ENCODE measurements around the gene CD3E.
"Not testable (repeated sequence)": the region's sequence is repeated elsewhere in the genome, so short reads cannot be mapped to it uniquely, and the experiment has no call there.

The CD3E gene

DNA sequence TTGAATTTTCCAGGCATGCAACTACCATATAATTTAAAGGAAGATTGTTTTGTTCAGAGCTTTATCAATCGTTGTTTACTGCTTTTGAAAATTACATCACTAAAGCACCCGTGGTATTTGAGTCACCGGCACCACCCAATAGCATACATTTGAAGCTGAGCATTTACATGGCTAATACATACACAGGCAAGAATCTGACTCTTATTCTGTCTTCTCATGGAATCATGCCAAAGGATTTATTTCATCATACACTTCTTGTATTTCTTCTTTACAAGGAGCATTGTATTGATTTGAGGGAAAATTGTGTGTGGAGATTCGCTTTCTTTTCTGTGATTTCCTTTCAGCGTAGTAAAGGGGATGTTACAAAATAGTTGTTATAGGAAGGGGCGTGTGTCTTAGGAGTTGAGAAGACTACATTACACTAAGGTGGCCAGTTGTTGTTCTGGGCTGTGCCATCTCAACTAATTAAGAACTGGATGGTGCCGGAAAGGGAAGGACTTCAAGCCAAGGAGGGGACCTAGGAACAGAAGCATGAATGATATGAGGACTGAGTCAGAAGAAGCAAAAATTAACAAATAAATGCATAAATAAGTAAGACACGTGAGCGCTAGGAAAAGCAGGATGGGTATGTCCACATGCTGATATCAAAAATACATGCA lies 12.9 kb upstream of the CD3E start:
- no peak for DNase-seq

DNA sequence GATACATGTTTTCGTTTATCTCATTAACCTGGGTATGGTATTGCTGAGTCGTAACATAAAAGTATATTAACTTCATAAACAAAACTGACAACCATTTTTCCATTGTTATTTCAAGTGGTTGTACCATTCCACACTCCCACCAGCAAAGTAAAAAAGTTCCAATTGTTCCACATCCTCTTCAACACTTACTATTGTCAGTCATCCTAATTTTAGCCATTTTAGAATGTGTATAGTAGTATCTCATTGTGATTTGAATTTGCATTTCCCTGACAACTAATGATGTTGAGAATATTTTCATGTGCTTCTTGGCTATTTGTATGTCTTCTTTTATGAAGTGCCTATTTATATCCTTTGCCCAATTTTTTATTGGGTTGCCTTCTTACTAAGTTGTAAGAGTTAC lies 10.5 kb upstream of the CD3E start:
- no peak for DNase-seq

DNA sequence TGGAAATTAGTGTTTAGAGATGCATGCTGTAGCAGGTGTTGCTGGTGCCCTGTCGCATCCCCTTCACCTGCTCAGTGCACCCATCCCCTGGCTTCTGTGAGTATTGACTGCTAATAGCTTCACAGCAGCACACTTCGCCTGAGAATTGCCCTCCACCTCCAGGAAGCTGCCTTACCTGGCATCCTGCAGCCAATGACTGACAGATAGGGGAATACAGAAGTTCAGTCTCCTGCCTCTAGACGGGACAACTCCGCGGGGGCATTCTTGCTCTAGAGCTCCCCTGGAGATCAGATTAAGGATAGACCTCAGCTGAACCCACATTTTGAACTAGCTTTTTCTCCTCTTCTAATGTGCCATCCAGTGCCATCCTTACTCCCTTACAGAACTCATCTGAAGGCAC lies 9.3 kb upstream of the CD3E start:
- no peak for DNase-seq

- DNase-seq: no peak
Observed at GRCh38 chr11:118295815-118296454, 8.6 kb upstream of the CD3E start.

- no peak for DNase-seq
Observed at GRCh38 chr11:118301600-118302195, 2.8 kb upstream of the CD3E start.

DNA sequence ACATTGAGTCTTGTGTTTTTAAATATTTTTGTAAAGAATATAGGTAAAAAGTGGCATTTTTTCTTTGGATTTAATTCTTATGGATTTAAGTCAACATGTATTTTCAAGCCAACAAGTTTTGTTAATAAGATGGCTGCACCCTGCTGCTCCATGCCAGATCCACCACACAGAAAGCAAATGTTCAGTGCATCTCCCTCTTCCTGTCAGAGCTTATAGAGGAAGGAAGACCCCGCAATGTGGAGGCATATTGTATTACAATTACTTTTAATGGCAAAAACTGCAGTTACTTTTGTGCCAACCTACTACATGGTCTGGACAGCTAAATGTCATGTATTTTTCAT lies 333 bp upstream of the CD3E start:
- no peak for DNase-seq

- DNase-seq: no peak
Observed at GRCh38 chr11:118305726-118306125, 1.2 kb downstream of the CD3E start.

DNA sequence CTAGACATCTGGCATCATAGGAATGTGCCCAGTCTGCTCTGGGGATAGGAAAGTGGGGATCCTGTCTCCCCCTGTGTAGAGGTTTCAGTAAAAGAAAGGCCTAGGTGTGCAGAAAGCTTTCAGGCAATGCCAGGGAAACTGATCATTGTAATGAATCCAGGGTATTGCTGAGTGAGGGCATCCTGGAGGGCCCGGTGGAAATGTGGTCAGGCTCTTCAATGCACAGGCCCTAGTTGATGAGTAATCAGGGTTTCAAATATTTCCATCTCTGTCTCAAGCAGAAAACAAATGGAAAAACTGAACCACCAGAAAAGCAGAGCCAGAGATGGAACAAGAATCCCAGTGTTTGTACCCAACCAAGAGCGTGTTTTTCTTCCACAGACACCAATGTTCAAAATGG lies 2.0 kb downstream of the CD3E start:
- no peak for DNase-seq

DNA sequence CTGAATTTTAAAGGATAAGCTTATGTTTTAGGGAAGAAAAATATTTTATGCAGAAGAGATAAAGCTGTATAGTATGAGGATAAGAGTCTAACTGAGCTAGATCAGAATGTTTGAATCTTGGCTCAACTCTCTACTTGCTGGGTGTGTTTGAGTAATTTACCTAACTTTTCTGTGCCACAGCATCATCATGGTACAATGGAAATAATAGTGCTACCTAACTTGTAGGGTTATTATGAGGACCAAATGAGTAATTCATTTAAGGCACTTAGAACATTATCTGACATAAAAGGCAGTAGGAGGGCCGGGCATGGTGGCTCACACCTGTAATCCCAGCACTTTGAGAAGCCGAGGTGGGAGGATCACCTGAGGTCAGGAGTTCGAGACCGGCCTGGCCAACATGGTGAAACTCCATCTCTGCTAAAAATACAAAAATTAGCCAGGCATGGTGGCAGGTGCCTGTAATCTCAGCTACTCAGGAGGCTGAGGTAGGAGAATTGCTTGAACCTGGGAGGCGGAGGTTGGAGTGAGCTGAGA lies 4.5 kb downstream of the CD3E start:
- not testable (repeated sequence) for DNase-seq

- no peak for DNase-seq
Observed at GRCh38 chr11:118310271-118310670, 5.7 kb downstream of the CD3E start.

- DNase-seq: no peak
Observed at GRCh38 chr11:118310781-118311485, 6.4 kb downstream of the CD3E start.

DNA sequence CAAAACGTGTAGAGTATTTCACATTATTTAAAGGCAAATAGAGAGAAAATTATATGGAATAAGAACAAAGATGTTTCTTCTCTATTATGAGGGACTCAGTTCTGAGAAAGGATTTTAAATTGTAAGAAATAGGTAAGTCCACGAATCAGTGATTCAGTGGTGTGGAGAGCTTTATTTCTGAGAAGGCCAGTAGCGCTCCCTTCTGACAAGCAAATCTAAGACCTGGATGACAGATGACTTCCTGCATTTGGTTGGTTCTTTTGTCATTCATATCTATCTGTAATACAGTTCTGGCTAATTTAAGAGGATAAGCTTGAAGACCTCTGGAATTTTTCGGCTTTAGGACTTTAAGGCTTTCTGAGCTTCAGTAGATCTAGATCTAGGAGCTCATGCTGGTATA lies 7.0 kb downstream of the CD3E start:
- DNase-seq: no peak

GRCh38 chr11:118312328-118312727 lies 7.8 kb downstream of the CD3E start:
- no peak for DNase-seq

- no peak for DNase-seq
Observed at GRCh38 chr11:118313242-118313641, 8.7 kb downstream of the CD3E start.

- DNase-seq: no peak
Observed at GRCh38 chr11:118314988-118315411, 10.5 kb downstream of the CD3E start.

- DNase-seq: no peak
Observed at GRCh38 chr11:118318124-118318523, 13.6 kb downstream of the CD3E start.

- no peak for DNase-seq
Observed at GRCh38 chr11:118318581-118319336, 14.2 kb downstream of the CD3E start.

GRCh38 chr11:118319337-118319707 lies 14.8 kb downstream of the CD3E start:
- no peak for DNase-seq

- no peak for DNase-seq
Observed at GRCh38 chr11:118320515-118320914, 16.0 kb downstream of the CD3E start.

- no peak for DNase-seq
Observed at GRCh38 chr11:118321386-118322082, 17.0 kb downstream of the CD3E start.

- no peak for DNase-seq
Observed at GRCh38 chr11:118322721-118323120, 18.2 kb downstream of the CD3E start.

DNA sequence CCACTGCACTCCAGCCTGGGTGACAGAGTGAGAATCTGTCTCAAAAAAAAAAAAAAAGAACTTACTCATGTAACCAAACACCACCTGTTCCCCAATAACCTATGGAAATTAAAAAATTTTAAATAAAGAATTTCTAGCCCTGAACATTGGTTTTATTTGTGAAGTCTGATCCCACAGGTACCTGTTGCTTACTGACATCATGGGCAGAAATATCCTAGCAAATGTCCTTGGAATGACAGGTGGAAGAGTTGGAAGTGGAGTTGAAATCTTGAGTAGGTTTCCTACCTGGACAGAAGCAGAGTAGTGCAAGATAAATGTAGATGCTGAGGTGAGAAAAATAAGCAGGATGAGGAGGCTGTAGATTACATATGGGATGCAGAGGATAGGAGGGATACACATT lies 20.8 kb downstream of the CD3E start:
- no peak for DNase-seq
